Loucy (cell line): ENCODE measurements around the gene SAMD9L.

Experiments
- H2AFZ ChIP-seq: fragments of 200-600 bp; sonication (generic); 2 replicates; pipeline ENCODE4 v1.6.0; 2016; ENCODE audit warnings: antibody characterized with exemption, mild to moderate bottlenecking, low read length, moderate library complexity
- H3F3A ChIP-seq: fragments of 200-600 bp; 2 replicates; pipeline ENCODE4 v1.6.0; 2016; ENCODE audit warnings: antibody characterized with exemption, low read depth, mild to moderate bottlenecking
- H3K27me3 ChIP-seq: fragments of 200-600 bp; sonication (generic); 2 replicates; pipeline ENCODE4 v1.6.1; 2014; ENCODE audit warnings: low read length, mild to moderate bottlenecking; ENCODE audit not compliant: insufficient read depth, poor library complexity, severe bottlenecking
- H3K36me3 ChIP-seq: fragments of 200-600 bp; sonication (generic); 2 replicates; pipeline ENCODE4 v1.6.1; 2016; ENCODE audit warnings: low read length; ENCODE audit not compliant: insufficient read depth
- H3K4me1 ChIP-seq: fragments of 200-600 bp; sonication (generic); 2 replicates; pipeline ENCODE4 v1.5.1; 2014; ENCODE audit warnings: low read length, mild to moderate bottlenecking; ENCODE audit not compliant: insufficient read depth, poor library complexity, severe bottlenecking
- H3K4me2 ChIP-seq: fragments of 200-600 bp; sonication (generic); 2 replicates; pipeline ENCODE4 v1.6.0; 2014; ENCODE audit warnings: antibody characterized with exemption, low read length, low read depth, mild to moderate bottlenecking; ENCODE audit not compliant: poor library complexity, severe bottlenecking
- H3K4me3 ChIP-seq: fragments of 200-600 bp; sonication (generic); 2 replicates; pipeline ENCODE4 v1.5.1; 2014; ENCODE audit warnings: low read length, mild to moderate bottlenecking, mixed read lengths; ENCODE audit not compliant: poor library complexity, severe bottlenecking
- H3K79me2 ChIP-seq: fragments of 200-600 bp; sonication (generic); 2 replicates; pipeline ENCODE4 v1.6.1; 2014; ENCODE audit warnings: low read length; ENCODE audit not compliant: insufficient read depth
- H3K9ac ChIP-seq: fragments of 200-600 bp; sonication (generic); 2 replicates; pipeline ENCODE4 v1.6.0; 2014; ENCODE audit warnings: mild to moderate bottlenecking, low read depth, low read length, moderate library complexity; ENCODE audit not compliant: poor library complexity, severe bottlenecking
- H3K9me2 ChIP-seq: fragments of 200-600 bp; sonication (generic); replicated peaks from 2 replicates; pipeline ENCODE4 v1.6.1; 2016; ENCODE audit warnings: low read depth, low read length, mixed read lengths
- H3K9me3 ChIP-seq: fragments of 200-600 bp; sonication (generic); 2 replicates; pipeline ENCODE4 v1.6.1; 2014; ENCODE audit warnings: mild to moderate bottlenecking, antibody characterized with exemption, low read length, low read depth; ENCODE audit not compliant: insufficient read depth
- H4K20me1 ChIP-seq: fragments of 200-600 bp; sonication (generic); 2 replicates; pipeline ENCODE4 v1.6.0; 2014; ENCODE audit warnings: antibody characterized with exemption, low read length, mild to moderate bottlenecking; ENCODE audit not compliant: insufficient read depth, poor library complexity, severe bottlenecking
- CTCF ChIP-seq: fragments of 200-600 bp; sonication (generic); conservative IDR thresholded peaks from 2 replicates; pipeline ENCODE4 v1.5.1; 2014; ENCODE audit warnings: mild to moderate bottlenecking, antibody characterized with exemption, low read length
- EZH2phosphoT487 ChIP-seq: fragments of 200-600 bp; IDR thresholded peaks from 2 replicates; pipeline ENCODE4 v1.6.1; 2018; ENCODE audit warnings: antibody characterized with exemption, mild to moderate bottlenecking, moderate library complexity, borderline replicate concordance

The SAMD9L gene

GRCh38 chr7:93145354-93145753, 2.8 kb downstream of the SAMD9L start:
- Histone ChIP-seq H3K9ac (no peak overlapping the region), H4K20me1 (no peaks in the 10 kb centered on the region), H2AFZ (no peak overlapping the region), H3K4me2 (no peak overlapping the region), H3K9me3 (no peaks in the 10 kb centered on the region), H3F3A (no peaks in the 10 kb centered on the region), H3K36me3 (no peaks in the 10 kb centered on the region), H3K9me2 (no peaks in the 10 kb centered on the region), H3K4me1 (peaks cover 27% of the 10 kb centered on the region), H3K27me3 (no peaks in the 10 kb centered on the region), H3K4me3 (no peak overlapping the region), H3K79me2 (no peaks in the 10 kb centered on the region)
- TF ChIP-seq CTCF (no peak), EZH2phosphoT487 (no peak)

- Histone ChIP-seq H3K79me2 (no peaks in the 10 kb centered on the region), H4K20me1 (no peaks in the 10 kb centered on the region), H3K4me3 (no peak overlapping the region), H3K9ac (no peak overlapping the region), H3K4me2 (no peak overlapping the region), H3F3A (no peaks in the 10 kb centered on the region), H3K27me3 (no peaks in the 10 kb centered on the region), H3K9me3 (no peaks in the 10 kb centered on the region), H3K36me3 (no peaks in the 10 kb centered on the region), H3K4me1 (peaks cover 14% of the 10 kb centered on the region), H2AFZ (no peak overlapping the region), H3K9me2 (no peaks in the 10 kb centered on the region)
- TF ChIP-seq CTCF (no peak), EZH2phosphoT487 (no peak)
Measured at GRCh38 chr7:93142127-93142526, 6.1 kb downstream of the SAMD9L start.

- Histone ChIP-seq H3K4me3 (no peak overlapping the region), H3K9ac (no peak overlapping the region), H2AFZ (no peak overlapping the region), H3F3A (no peaks in the 10 kb centered on the region), H3K4me1 (no peaks in the 10 kb centered on the region), H3K4me2 (no peak overlapping the region), H3K9me2 (no peaks in the 10 kb centered on the region), H3K9me3 (no peaks in the 10 kb centered on the region), H3K79me2 (no peaks in the 10 kb centered on the region), H3K36me3 (no peaks in the 10 kb centered on the region), H4K20me1 (no peaks in the 10 kb centered on the region), H3K27me3 (no peaks in the 10 kb centered on the region)
- TF ChIP-seq EZH2phosphoT487: no peak
- TF ChIP-seq CTCF: no peak
Measured at GRCh38 chr7:93140582-93141191, 7.5 kb downstream of the SAMD9L start.
